ENCODE results near the gene FAM240B. TPM values are rescaled to one million over a fixed set of nuclear protein-coding genes. Genes with fewer than 3 reads are reported as not detected.

Gene FAM240B
- polyA plus RNA-seq (ENCODE audit: insufficient read length in 12 of 12) = under 1 TPM in 2 of 12 donors, not detected in 10; 0.18 to 0.28 TPM
- long read RNA-seq, donor 1 = 0 reads
- long read RNA-seq, donor 2 = 0 reads
- long read RNA-seq, donor 3 = 0 reads
- long read RNA-seq, donor 4 = 0 reads
- long read RNA-seq, donor 5 = 0 reads
- long read RNA-seq, donor 6 = 0 reads
- long read RNA-seq, donor 7 = 0 reads
- long read RNA-seq, donor 8 = 0 reads
- long read RNA-seq, donor 9 = 0 reads
- long read RNA-seq, donor 10 = 0 reads
- long read RNA-seq, donor 11 = 0 reads

DNA sequence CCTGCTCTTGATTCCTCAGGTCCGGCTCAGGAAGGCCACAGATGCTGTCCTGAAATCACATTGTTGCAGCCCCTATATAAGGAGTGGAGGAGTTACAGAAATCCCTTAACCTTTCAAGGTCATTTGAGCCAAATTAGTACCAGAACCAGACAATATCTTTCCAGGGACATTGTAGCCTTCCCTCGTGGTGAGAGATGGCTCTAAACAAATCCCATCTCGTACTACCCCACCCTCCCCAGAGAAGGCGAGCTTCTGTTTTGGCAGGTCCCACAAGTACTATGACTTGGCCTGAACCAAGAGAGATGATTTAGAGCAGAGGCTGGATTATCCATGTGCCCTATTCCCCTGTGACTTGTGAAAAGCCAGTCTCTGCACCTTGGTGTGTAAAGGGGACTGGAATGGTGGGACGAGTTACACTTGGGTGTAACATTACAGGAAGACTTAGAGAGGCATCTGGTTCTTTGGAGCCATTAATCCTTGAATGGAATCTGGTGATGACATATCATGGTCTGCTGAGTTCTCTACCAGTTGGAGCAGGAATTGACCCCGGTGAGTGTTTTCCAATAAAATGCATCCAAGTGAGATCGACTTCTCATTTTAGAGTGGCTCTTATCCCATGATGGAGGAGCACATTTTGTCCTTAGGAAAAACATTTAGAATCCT, at the start of gene FAM240B:
Gene FAM240B (minus strand): TSS at position 51 of the 663 bp plus-strand sequence. CDS start 16,134 bp downstream, outside the sequence.
- DNase-seq = no peak

DNA sequence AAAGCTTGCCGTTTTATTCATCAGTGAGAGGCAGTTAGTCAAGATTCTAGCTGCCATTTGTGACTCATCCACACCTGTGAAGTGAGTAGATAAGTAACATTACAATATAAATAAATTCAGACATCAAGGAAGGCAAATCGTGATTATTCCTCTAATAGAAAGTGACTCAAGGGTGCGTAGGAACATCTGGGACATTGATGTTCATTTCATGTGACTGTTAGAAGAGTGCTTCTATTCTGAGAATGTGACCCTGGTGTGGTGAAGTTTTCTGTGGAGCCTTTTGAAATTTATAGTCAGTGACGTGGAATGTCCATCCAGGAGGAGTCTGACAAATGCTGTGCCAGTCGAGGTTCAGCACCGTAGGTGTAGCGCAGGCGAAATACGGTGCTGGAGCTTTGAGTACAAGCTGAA, 48.4 kb upstream of the FAM240B start:
- DNase-seq = no peak

DNA sequence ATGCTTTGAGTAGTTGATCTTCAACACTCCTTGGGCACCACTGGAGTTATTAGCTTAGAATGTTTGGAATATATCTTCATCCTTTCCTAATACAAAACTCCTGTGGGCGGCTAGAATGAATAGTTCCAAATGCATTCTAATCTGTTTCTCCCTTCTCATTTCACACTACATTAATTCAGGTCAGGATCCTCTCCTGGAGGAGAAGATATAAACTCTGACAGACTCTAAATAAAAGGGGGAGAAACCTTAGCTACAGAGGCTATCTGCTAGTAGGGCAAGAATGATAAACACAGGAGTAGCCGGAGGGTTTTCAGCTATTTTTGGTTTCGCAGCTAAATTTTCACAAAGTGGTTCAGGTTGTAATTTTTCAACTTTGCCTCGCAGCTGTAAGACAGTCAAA, 45.2 kb upstream of the FAM240B start:
- DNase-seq = no peak

DNA sequence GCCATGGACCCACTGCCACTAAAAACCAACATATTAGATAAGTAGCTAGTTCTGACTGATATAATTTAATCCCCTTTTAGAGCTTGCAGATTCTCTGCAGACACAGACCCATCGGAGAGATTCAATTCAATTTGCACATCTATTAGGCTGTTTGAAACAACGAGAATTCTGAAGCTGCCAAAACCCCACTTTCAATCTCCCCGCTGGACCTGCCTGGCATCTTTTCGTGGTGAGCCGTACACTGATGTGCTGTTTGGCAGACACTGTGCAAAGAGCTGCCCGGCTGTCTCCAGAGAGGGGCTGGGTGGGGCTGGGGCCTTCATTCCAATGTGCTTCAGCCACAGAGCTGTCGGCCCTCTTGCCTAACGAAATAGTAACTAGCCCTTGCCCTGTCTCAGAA, 42.1 kb upstream of the FAM240B start:
- DNase-seq = no peak

DNA sequence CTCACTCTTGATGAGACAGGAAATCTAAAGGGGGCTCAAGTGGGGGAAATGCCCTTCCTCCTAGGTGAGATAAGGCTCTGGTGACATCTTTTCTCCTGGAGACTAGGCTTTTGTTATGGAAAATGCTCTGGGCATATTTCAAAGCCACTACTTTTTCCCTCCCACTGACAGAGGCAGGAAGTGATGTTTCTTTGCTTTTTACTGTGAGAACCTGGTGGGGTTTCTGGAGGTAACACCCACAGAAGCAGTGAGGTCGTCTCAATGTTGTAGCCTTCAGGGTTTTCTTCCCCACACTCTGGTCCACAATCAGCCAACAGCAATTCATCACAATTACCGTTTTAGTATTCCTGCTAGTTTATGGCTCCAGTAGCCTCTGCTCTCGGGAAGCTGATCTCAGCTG, 41.4 kb upstream of the FAM240B start:
- DNase-seq = no peak

DNA sequence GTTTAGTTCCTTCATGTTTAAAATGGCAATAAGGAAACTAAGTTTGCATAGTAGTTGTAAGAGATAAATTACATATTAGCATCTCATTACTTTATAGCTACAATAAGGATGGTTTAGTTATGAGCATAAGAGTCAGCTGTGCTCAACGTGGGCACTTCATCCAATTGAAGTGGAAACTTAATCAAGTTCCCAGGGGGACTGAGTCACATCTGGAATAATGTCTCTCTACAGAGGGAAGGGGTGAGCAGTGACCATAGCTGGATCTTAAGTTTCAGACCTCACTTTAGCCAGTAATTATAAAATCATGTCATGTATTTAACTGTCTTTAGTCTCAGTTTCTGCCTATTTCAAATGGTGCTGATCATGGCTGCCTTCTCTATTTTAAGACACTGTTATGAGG, 36.8 kb upstream of the FAM240B start:
- no peak for DNase-seq

DNA sequence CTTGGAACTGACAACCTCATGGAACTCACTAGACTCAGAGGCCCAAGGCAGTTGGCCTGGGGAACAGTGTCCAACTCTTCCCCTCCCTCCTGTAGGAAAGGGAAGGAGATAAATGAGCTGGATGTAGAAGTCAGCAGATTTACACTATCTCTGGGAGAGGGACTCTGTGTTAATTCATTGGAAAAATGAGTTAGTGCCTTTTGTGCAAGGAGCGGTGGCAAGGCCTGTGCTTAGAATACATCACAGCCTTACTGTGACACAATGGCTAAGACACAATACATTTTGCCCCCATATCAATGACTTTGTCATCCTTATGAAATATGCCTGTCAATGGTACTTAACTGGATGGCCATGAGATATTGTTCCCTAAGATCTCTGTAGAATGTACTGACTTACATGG, 28.0 kb upstream of the FAM240B start:
- no peak for DNase-seq

DNA sequence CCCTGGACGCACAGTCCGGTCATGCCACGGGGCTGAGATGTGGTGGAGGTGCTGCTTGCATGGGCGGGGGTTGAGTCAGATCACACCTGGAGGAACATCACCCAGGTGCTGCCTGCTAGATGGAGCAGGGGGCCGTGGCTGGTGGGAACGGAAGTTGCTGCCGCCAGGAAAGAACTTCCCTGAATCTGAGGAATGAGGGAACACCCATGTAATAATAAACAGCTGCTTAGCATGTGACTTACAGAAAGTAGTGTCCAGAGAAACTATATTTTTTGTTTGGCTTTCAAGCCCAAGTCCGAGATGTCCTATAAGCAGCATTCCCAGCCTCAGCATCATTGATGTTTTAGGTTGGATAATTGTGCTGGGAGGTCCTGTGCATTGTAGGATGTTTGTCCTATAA, 27.1 kb upstream of the FAM240B start:
- no peak for DNase-seq

DNA sequence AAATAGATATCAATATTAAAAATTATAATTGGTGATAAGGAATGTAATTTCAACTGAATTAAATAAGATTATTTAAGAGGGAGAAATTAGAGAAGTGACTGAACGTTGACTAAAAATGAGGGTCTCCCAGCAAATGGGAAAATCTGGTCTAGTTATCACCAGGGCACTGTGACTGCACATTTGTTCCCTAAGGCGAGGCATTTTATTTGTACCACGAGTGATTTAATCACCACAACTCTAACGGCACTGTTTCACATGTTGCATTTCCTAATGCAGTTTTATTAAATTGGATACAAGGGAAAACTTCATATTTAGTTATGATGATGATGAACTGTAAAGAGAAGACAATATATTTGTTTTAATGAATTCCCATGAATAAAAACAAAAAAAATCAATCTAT, 26.4 kb upstream of the FAM240B start:
- DNase-seq = no peak

DNA sequence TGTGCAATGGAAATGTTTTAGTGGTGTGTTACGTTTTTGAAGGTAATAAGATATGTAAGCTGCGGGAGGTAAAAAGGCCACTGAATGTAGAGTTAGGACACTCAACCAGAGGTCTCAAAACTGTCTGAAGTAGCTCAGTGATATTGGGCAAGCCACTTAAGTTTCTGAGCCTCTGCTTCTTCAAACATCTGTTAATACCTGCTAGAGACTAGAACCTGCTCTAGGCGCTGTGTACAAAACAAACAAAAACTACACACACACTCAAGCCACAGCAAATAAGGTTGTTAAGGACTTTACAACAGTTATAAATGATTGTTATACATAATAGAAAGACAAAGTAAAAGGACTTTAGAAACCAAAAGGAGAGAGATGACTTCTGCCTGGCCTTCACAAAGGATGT, 24.6 kb upstream of the FAM240B start:
- DNase-seq = no peak

DNA sequence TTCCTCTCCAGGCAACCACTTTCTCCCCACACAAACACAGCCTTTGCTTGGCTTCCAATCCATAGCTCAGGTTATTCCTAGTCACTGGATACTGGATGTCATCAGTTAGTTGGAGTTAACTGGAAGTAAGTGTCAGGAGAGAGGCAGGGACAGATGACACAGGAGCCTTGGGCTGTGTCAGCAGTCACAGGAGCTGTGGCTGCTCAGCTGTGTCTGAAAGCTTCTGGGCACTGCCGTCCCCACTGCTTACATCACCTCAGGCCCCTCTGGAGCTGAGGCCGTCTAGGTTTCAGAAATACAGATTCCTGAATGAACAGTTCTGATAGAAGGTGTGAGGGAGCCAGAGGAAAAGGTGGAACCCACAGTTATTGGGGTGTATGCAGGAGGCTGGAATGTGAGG, 17.3 kb upstream of the FAM240B start:
- no peak for DNase-seq

DNA sequence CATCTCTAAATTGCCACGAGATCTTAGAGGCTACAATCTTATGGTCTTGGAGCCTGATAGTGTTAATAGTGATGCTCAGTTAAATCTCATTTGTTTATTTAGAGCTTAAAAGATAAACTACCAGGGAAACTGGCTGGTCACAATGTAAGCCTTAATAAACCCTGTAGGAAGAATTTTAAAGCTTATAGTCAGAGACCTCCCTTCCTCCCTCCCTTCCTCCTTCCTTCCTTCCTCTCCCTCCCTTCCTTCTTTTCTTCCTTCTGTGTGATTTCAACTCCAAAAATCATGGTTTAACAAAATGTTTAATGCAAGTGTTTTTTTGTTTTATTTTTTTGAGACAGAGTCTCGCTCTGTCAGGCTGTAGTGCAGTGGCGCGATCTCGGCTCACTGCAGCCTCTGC, 14.9 kb upstream of the FAM240B start:
- no peak for DNase-seq

DNA sequence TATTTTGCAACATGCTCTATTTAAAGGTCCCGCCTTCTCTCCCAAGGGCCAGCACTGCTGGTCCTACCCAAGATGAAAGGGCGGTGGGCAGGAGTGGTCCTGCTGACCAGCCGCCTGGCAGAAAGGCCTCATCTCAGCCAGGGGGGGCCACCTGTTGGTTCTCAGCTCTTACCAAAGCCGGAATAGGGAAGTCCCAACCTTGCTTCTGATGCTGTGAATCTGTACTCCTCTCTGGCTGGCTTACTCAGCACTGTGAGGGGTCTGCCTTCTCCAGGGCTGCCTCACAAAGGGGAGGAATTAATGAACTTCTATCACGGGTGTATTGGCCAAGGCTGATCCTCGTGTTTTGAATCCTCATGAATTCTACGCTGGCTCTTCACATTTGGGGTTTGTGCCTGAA, 13.6 kb upstream of the FAM240B start:
- no peak for DNase-seq

DNA sequence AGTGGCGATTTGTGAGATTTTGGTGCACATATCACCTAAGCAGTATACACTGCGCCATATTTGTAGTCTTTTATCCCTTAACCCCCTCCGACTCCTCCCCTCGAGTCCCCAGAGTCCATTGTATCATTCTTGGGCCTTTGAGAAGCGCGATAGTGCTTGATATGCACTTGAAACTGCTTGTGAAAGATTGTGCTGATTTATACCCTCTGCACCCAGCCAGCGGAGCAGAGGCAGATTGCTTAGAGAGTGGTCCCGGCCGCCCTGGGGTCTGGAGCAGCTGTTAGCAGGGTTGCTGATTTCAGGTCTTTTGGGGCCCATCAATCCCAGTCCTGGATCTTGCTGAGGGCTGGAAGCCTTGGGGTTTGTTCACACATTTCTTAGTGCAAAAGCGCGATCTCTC, 13.0 kb upstream of the FAM240B start:
- DNase-seq = no peak

DNA sequence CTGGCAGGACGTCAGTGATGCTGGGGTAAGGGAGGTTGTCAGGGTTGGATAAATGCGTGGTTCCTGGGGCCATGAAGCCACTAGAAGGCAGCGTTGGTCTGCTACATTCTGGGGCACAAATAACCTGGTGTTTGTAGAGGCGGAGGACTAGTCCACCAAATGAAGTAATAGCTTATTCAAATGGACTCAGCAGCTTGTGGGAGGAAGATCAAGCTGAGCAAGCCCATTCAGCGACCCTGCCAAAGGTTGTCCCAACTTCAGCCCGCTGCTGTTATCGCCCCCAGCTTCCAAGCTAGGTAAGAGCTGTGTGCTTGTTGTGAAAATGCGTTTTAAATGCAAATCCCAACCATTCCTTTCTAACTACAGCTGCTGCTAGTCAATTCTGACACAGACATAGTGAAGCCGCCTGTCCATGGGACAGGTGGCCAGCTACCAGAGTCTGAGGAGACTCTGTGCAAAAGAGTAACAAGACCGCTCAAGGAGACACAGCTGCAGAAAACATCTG, 7.6 kb upstream of the FAM240B start:
- peak; percentile 13 for DNase-seq

DNA sequence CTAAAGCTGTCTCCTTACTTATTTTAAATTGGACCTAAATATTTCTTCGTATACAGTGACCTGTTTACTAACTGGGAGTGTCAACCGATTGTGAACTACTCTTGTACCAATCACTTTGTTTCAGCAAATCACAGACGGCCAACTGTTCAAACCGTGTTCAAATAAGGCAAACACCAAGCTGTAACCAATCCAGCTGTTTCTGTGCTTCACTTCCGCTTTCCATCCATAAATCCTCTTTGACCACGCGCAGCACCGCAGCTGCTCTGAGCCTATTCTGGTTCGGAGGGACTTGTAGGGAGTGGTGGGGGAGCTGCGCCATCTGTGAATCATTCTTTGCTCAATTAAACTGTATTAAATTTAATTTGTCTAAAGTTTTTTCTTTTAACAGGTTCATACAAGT, 4.8 kb upstream of the FAM240B start:
- DNase-seq = no peak

DNA sequence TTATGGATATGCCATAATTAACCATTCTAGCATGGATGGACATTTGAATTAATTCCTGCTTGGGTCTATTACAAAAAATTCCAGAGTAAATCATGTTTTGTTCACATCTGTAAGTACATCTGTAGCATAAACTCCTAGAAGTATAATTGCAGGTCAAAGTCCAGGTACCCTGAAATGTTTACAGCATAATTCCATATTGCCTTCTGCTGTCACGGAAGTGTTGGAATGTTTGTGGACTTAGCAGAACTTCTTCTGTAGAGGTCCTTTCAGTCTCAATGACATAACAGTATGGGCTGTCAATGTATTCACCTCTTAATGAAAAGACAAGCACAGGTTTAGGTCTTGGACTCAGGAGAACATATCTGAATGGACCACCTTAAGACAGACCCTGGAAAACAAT, 1.8 kb downstream of the FAM240B start:
- DNase-seq = no peak

DNA sequence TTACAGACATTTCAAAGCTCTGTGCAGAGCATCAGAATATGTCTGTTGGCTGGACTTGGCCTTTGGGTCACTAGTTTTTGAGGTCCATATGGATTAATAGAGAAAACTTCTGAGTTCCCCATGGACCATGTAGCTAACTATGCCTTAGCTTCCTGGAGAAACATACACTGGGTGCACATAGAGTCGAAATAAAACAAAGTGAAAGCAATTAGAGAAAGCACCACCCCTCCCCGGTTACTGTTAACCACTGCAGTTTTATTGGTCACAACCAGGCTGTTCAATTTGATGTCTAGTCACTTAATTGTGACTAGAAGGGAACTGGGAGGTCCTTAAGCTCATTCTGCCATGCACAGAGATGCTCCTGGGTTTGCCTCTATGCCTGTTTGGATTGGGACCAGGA, 4.2 kb downstream of the FAM240B start:
- no peak for DNase-seq

DNA sequence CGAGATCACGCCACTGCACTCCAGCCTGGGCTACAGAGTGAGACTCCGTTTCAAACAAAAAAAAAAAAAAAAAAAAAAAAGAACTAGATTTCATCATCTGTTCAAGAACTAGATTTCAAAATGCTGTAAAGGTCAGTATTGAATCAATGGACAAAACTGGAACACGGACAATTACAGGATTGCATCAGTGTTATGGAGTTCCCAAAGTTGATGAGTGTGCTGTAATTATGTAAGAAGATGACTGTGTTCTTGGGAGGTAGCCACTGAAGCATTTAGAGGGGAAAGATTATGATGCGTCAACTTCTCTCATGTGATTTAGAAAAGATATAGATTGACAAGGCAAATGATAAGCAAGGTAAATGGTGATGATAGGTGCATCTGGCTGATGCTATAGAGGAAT, 6.5 kb downstream of the FAM240B start:
- DNase-seq = no peak

DNA sequence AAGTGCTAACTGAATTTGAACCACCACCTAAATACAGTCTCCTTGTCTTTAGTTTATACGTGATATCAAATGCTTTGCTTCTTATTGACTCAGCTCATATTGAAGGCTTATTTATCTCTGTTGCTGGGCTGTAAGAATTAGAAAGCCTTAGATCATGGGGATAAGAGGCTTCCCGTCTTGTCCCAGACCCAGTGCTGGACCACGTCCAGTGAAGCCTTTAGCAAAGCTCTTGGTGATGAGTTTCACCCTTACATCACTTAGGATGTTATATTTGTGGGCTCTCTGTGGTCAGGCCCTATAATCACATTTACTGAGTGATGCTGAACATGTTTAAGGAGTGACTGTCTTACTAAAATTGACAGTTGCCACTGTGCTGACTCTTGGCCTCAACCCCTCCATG, 11.2 kb downstream of the FAM240B start:
- DNase-seq = no peak

DNA sequence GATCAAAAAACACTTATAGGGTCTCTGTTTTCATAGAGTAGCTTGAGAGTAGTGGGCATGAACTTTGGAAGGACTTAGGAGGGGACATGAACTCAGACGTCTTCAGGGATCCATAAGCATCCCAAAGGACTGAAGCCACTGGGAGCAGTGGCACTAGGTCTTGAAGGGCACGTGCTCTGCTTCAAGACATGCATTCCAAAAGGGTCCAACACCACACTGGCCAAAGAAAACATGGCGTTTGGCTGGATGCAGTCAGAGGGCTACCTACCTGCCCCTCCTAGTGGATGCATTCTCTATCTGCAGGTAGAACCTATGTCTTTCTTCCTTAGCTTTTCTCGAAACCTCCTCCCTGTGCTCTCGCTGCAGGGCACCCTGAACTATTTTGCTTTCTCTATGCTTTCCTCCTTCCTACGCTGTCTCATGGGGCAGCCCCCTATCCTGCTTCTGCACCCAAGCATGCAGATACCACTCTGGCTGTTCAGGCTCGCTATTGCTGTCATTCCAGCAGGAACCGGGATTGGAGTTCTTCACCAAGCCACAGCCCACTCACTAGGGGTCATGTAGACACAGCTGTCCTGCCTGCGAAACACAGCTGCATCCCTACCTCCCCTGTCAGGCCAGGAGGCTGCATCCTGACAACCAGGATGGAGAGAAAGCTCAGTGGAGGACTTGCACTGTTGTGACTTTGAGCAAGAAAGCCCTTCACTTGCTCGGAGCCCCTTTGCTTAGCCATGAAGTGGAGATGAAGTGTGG, 11.9 kb downstream of the FAM240B start:
- DNase-seq = no peak

DNA sequence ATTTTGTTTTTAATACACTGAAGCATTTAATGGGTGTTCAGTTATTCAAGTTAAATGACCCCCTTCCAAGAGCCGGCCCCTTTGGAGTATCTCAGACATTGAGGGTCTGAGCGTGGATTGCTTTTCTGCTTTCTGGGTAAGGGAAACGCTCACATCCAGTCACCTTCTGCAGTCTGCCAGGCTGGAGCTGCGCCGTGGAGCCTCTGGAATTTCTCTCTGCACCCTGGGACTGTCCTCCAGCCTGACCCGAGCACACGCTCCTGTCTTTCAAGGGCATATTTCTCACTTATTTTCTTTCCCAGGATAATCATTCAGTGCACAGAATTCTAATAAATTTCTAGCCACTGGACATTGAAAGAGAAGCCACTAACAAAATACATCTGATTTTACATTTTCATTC, 13.4 kb downstream of the FAM240B start:
- DNase-seq = no peak

DNA sequence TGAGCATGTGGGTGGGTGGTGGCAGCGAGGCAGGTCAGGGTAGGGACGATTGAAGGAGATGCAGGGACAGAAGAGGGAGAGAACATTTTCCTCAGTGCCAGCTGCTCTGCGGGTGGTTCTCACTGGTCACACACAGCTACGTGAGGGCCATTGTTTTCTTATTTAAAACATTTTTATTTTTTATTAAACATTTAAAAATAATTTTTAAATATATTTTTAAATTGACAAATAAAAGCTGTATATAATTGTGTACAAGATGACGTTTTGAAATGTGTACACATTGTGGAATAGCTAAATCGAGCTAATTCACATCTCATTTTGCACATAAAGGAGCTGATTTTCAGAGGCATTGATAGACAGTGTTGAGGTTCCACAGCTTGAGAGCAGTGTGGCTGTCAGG, 14.0 kb downstream of the FAM240B start:
- DNase-seq = no peak

Measured in muscle of arm (tissue), 14 donors.